ENCODE data around the gene ALOXE3.
A peak's percentile ranks its signal among the peaks of the same experiment; 100 is the strongest.
"Not testable (repeated sequence)": the region's sequence is repeated elsewhere in the genome, so short reads cannot be mapped to it uniquely, and the experiment has no call there.

ALOXE3 gene

DNA sequence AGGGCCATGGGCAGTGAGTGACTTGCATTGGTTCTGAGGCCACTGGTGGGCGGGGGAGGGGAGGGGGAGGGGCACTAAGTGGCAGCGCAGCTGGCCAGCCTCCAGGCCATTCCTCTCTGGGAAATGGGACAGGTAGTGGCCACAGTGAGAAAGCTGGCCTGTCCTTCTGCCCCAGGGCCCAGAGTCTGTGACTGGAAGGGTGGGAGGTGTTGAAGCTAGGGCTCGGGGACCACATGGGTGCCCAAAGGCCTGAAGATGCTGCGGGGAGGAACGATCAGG is 30.4 kb downstream of the ALOXE3 start:
- DNase-seq, result no peak

DNA sequence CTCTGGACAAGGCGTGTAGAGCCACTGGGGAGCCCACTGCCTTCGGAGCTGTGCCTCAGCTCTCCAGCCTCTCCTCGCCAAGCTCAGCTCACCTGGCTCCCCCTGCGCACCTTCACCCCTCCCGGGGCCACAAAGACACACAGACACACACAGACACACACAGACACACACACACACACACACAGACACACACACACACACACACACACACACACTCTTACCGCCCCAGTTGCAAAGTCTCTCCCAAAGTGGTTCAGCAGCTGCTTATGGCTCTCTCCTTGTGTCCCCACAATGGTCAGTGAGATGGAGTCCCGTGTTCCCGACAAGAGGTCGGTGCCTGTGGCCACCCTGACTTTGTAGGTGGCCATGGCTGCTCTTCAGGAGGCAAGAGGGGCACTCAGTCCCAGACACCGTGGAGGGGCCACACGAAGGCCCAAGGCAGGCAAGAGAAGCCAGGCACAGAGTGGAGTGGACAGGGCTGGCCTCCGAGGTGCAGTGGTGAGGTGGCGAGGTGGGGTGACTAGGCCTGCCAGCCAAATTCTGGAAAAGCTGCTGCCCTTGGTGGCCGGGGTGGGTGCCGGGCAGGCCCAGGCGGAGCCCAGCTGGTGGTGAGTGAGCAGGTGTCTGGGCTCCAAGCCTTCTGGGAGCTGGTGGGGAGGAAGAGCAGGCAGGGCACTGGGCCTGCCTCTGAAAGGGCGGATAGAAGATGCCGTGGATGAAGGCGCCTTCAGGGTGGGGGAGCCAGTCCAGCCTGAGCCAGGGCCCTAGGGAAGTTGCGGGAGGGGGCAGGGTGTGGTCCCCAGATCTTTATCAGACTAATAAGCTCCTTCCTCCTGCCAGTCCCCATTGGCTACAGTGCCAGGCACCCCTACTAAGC is 31.0 kb downstream of the ALOXE3 start, which contains the start of gene ALOX12B:
ALOX12B (minus strand) TSS at position 642 of the 877 bp plus-strand sequence; CDS start at position 368, 274 bp downstream.
- no peak for DNase-seq

DNA sequence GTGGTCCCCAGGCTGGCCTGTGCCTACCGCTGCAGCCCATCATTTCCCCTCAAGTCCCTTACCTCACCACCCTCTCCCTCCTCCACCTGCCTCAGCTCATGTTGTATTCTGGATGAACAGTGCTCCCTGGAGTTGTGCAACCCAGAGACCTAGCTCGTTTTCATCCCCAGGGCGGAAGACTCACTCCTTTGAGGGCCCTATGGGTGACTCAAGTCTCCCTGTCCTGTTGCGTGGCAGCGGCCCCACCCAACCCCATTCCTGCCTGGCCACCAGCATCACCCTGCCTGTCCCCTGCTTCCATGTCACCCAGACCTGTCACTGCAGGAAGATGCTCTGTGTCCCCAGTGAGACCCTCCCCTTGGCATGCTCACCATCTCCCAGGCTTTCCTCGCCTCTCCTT is 34.1 kb downstream of the ALOXE3 start:
- DNase-seq, result no peak

DNA sequence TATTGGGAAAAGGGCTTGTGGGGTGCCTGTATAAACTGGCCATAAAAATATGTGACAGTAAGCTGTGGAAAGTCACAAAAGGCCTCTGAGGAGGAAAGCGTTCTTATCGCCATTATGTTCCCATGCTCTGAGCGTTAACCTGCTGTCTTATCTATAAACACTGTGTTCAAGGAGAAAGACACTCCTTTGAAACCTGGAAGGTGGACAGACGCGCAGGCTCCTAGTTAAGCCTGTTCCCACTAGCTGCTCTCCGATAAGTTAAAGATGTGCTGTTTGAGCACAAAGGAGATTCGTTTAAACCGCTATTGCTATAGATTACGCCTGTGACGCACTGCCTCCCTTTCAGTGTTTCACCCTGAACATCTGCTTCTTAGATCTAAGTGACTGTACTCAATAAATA is 36.0 kb downstream of the ALOXE3 start:
- DNase-seq, result no peak

DNA sequence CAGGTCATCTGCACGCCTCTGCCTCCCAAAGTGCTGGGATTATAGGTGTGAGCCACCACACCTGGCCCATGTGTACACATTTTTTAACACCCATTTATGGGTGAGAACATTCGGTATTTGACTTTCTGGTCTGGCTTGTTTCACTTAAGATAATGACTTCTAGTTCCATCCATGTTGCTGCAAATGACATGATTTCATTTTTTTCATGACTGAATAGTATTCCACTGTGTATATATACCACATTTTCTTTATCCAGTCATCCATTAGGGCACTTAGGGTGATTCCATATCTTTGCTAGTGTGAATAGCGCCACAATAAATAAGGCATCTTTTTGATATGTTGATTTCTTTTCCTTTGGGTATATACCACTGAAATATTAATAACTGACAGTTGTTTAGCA is 36.4 kb downstream of the ALOXE3 start:
- DNase-seq, result no peak

DNA sequence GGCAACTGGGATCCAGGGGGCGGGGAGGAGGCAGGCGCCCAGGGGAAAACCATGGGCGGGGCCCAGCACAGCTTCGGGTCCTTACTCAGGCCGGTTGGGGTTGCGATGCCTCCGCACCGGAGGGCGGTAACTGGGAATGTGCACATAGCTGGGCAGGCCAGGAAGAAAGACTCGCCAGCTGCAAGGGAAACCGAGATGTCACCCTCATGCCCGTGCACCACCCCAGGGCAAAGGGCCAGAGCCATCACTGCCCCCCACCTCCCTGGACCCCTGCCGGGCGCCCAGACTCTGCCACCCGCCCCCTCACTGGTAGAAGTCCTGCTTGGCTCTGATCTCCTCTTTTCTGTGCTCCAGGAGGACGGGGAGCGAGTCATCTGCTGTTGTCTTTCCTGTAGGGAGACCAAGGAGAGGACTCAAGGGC is 37.5 kb downstream of the ALOXE3 start:
- no peak for DNase-seq

DNA sequence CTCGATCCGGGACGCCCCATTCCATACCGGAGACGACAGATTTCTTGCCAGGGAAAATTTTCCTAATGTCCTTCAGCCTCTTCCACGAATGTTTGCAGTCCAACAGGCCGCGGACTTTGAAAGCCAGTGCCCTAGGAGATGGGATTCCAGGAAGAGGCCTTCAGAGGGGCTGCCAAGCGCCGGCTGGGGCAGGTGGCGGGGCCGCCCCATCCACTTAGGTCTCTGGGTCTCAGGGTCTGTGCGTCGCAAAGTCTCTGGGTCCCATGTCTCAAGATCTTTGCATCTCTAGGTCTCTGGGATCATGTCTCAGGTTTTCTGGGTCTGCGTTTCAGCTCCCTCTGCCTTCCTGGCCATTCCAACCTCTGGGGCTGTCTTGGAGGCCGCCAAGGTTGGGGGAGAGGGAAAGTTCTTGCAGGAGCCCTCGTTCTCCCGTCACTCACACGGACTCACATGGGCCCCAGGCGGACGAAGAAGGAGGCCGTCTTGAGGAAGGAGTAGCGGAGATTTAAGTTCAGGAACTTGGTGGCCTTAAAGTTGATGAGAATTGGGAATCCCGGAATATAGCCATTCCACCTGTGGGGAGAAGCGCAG is 38.0 kb downstream of the ALOXE3 start:
- DNase-seq, result no peak

DNA sequence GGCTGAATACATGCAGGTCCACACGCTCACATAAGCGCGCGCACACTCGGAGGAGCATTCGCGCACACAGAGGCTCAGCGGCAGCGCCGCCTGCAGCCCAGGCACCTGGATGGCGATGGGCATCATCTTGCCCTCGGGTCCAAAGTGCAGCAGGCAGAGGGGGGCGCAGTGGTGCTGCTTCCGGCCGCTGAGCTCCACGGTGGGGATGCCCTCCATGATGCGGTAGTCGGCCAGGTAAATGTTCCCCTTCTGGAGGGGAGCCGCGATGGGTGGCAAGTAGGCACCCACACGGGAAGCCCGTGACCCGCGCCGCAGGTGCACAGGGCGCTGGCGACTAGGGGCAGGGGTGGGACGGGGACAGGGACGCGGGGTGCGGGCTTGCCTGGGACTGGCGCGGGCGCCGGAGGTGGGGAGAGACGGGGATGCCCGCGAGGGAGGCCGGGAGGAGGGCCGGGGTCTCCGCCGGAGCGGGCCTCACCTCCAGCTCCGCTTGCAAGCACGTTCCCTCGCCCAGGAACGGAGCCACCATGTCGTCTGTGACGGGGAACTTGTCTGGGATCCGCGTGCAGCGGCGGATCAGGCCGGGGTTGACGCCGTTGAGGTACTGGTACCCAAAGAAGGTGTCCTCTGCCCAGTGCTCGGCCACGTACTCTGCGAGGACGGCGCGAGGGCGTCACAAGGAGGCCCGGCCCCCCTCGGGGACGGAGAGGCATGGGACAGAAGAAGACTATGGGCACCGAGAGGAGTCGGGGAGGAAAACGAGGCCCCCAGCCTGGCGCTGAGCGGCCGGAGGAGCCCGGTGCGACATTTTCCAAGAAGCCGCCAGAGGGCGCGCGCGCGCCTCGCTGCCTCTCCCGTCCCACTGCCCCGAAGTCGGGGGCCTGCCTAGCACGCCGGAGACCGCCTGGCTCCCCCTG is 38.8 kb downstream of the ALOXE3 start:
- peak; percentile 80 to 82 for DNase-seq

DNA sequence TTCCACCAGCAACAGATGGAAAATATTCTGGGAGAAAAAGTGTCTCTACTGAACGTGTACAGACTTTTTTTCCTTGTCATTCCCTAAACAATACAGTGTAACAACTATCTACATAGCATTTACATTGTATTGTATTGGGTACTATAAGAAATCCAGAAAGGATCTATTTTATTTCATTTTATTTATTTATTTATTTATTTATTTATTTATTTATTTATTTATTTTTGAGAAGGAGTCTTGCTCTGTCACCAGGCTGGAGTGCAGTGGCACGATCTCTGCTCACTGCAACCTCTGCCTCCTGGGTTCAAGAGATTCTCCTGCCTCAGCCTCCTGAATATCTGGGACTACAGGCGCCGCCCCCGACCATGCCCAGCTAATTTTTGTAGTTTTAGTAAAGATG is 40.4 kb downstream of the ALOXE3 start:
- not testable (repeated sequence) for DNase-seq

DNA sequence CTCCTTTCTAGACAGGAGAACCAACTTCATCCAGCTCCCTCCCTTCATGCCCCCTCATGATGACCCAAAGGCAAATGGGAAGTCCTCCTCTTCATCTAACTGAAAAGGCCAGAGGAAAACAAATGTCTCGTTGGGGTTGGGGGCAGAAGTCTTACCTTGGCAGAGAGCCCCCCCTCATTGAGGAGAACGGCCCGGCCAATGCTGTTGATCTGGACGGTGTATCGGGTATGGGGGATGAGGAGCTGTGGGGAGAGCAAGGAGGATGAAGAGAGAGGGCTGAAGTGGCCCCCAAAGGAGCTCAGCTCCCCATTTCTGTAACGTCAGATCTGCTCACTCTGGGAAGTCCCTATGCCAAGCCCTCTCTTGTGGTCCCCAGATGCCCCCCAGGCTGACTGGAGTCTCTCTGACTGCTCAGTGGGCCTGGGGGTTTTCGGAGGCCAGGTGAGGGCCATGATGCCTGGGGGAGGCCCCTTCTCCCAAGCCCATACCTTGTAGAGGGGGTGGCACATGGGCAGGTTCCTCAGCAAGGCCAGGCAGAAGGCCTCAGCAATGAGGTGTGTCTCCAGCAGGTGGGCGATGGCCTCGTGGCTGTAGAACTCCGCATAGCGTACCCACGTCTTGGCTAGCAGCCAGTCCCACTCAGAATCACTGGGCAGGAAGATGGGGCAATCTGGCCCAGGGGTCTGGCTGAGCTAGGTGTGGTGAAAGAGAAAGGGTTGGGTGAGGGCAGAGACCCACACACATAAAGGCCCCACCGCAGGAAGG is 41.6 kb downstream of the ALOXE3 start:
- no peak for DNase-seq

DNA sequence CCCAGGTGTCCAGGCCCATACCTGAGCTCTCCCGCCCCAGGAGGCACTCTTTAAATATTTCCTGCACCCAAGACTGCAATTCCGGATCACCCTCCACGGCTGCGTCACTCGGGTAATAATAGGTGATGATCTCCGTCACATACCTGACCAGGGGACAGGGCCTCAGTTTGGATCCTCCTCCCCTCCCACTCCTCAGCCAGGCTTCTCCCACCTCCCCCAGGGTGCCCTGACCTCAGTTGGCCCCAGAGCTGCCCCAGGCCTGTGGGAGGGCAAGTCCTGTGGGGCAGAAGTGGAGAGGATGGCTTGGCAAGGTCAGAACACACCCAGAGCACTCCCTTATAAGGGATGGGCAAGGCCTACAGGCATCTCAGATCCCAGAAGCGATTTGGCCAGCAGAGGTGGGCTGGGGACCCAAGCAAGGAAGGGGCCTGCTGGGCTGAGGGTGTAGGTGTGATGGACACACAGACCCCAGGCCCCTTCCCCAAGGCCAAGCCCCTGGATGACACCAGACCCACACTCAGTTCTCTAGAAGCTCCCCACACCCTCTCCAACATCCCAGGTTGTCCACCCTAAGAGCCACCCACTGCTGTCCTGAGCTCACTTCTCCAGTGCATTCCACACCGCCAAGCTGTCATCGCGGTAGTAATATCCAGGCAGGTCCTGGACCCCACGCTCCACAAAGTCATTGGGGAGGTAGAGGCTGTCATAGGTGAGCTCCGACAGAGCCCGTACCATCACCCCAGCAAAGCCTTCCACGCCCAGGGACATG is 42.6 kb downstream of the ALOXE3 start:
- no peak for DNase-seq

DNA sequence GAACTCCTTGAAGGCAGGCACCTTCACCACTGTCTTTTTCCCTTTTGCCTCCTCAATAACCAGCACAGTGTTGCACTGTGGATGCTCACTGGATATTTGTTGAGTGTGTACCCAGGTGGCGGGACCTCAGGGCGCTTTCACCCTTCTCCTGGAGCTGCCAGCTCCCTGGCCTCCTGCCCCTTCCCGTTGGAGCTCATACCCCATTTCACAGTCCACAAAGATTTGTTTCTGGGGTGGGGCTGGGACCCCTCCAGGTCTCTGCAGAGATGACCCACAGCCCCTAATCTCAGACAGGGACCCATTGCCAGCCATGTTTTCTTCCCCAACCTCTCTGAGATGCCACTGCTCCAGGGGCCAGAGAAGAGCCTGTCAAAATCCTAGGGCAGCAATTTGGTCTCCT is 43.2 kb downstream of the ALOXE3 start:
- no peak for DNase-seq

DNA sequence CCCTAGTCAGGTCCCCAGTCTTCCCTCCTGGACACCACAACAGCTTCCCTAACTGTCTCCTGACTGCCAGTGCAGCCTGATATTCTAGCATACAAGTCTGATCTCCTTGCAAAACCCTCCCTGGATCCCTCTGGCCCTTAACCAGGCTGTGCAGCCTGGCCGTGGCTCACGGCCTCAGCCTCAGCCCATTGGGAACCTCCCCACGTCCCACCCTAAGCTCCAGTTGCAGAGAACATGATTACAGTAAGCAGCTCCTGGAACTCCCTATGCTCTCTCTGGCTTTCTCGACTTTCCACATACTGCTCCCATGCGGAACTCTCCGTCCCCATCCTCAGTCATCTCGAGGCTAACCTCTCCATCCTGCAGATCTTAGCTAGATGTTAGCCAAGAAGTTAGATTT is 43.8 kb downstream of the ALOXE3 start:
- DNase-seq, result no peak

DNA sequence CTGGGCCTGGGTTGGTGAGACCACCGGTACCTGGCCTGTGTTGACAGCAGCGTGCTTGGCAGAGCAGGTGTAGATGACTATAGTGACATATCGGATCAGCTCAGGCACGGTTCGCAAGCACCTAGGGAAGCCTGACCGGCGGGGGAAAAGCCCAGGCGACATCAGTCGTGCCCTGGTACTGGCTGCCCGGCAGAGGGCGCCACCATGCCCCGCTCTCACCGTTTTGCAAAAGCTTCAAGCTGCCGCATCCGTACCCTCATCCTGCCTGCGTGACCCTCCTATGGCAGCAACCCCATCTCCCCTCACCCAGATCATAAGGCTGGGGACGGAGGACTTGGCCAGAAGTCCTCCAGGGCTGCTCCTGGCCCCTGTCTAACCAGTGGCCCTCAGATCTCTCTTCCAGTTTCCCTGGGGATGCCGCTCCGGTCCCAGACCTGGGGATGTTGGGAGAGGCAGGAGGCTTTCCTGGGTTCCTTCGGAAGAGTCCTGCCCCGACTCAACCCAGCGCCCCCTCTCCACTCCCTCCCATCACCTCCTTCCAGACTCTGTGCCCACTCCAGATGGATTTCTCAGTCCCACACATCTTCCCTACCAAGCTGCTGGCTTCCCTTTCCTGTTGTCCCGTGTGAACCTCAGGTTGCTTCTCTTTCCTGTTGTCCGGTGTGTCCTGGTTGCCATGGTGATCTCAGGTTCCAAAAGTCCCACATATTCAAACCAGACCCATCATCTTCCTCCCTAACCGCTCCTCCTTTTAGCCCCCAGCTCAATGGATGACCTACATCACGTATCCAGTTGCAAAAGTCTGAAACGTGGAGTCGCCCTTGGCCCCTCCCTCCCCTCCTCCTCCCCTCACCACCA is 44.5 kb downstream of the ALOXE3 start:
- peak; percentile 88 to 90 for DNase-seq

DNA sequence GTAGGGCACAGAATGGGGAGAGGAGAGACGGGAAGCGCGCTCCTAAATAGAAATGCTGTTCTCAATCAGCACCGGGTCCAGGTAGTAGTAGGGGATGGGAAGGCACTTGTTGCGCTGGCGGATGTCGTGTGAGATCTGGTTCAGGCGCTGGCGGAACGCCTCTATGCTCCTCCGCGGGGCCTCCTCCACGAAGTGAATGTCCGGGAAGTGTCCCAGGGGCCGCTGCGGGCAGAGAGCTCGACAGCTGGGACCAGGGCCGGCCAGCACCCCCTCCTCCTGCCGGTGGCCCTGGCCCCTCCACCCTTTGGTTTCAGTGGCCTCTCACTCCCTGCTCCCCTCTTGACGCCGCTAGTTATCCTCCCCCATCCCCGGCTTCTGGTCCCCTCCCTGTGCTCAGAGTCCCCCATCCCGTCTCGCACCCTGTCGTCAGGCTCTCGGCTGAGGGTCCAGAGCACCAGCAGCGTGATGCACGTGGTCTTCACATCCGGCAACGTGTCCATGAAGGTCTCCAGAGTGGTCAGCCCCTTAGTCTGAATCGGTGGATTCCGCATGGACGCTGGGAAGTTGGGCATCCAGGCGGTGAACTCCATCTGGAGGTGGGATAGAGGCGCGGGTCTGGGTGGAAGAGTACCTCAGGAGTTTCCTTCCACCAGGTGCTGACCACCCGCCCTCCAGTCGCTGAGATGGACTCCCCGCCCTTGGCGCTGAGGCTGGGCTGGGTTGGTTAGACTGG is 45.4 kb downstream of the ALOXE3 start:
- peak; percentile 24 to 40 for DNase-seq

DNA sequence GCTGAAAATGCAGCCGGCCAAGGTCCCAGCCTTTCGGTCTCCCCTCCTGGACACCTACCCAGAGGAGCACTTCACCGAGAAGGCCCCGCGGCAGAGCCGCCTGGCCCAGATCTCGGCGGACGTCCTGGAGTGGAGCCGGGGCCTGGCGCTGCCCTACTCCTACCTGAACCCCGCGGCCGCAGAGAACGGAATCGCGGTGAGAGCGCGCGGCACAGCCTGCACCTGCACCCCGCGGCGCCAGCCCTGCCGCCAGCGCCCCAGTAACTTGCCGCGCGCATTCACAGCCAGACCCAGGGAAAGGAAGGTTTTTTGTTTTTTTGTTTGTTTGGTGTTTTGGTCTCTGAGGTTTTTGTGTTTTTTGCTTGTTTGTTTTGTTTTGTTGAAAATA is 46.0 kb downstream of the ALOXE3 start:
- DNase-seq, result no peak

DNA sequence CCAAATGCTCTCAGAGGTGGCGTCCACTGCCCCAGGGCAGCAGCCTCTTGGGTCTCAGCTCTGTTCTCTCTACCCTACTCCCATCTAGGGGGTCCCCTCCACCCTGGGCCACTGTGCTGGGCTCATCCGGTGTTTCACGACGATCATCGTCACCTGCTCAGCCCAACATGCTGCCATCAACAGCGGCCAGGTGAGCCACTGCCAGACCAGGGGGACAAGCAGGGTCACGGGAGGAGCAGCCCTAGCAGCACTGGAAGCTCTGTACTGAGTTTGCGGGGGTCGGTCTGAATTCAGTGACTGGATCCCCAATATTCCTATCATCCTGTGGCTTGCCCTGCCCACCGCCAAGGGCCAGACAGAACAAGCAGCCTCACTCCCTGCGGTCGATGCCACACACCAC is 46.8 kb downstream of the ALOXE3 start:
- no peak for DNase-seq

DNA sequence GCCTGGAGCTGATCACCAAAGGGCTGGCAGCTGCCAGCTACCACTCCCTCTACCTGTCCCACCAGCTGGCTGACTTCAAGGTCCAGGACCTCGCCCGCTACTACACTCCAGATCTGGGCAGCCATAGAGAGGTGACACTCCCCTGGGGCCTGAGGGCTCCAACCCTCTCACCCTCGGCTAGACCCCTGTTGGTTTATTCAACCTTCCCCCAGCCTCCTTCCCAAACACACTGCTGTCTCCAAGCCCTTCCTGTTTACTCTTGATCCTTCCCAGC is 48.8 kb downstream of the ALOXE3 start:
- no peak for DNase-seq

DNA sequence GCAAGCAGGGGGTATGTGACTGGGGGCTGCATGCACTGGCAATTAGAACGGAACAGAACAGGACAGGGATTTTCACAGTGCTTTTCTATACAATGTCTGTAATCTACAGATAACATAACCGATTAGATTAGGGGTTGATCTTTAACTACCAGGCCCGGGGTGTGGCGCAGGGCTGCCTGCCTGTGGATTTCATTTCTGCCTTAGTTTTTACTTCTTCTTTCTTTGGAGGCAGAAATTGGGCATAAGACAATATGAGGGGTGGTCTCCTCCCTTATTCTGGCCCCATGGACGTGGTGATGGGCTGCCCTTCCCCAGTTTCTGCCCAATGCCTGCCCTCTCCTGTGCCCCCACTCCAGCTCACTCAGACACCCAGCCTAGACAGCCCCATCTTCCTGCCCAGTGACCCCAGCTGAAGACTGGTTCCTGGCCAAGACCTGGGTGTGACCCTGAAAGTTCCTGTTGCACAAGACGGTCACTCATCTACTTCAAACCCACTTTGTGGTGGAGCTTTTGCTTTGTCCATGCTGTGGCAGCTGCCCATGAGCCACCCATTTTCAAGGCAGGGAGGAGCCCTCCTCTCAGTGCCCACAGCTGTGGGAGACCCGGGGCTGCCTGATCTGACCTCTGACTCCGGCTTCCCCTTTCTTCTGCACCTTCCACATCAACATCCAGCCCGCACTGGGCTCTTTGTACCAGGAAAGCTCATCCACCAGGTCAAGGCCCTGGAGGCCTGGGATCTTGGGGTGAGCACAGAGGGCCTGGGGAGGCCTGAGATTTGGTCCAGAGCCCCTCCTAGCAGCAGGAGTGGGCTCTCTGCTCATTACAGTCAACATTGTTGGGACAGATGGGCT is 49.4 kb downstream of the ALOXE3 start:
- peak in 1 of 2 donors; percentile 65 for DNase-seq

DNA sequence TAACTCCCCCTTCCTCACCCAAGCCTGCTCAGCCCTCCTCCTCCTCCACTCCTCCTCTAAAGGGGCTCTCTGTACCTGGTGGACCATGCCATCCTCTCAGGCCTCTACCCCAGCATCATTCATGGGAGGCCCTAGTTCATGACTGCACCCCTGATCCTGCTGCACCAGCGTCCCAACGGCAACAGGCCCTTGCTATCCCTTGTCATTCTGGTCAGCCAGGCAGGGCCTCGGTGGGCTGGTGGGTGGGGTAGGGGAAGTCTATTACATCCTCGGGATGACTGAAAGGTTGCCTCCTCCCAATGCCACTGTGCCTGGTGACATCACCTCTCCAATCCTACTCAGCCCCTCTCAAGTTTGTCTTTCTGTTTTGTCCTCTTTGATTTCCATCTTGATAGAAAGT is 50.5 kb downstream of the ALOXE3 start:
- no peak for DNase-seq

Data from CD4-positive, alpha-beta T cell treated with Interleukin-1 beta for 1 hour (primary cell).